GM19455 (cell line): Measurements from ENCODE around the gene PSG4.
"Not testable (repeated sequence)": the region's sequence is repeated elsewhere in the genome, so short reads cannot be mapped to it uniquely, and the experiment has no call there.

Experiments
- ATAC-seq: cut with Tn5 transposase; IDR thresholded peaks from one replicate; pipeline ENCODE4 v1.9.1; 2021; ENCODE audit not compliant: unreplicated experiment

Gene PSG4

DNA sequence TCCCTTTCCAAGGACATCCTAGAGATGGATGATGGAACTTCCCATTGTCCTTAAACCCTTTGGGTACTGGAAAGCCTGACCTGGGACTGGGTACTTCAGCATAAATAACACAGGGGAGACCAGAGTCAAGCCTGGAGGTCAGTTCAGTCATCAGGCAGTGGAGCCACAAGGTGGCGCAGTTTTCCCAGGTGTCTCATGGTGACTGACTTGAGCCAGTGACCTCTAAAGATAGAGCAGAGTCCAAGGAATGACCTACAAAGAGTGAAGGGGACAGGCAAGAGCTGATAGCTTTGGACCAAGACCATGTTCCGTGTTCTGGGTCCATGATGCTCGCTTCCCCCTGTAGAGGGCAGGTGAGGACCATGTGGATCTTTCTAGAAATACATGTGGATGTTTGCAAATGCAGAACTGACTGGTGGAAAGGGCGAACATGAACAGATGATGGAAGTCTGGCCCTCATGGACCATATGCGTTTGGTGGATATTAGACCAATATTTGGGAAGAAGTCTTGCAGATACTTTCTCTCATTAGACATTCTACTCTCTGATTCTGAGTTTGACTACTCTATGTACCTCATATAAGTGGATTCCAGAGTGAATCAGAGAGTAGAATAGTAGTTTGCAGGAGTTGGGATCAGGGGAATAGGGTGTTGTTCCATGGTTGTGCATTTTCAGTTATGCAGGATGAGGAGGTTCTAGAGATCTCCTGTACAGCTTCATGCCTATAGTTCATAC is 6.6 kb downstream of the PSG4 start:
- not testable (repeated sequence) for ATAC-seq

GRCh38 chr19:43197666-43198397 is 7.6 kb downstream of the PSG4 start:
- ATAC-seq = not testable (repeated sequence)

- not testable (repeated sequence) for ATAC-seq
Measured at GRCh38 chr19:43194397-43194796, 11.0 kb downstream of the PSG4 start.

- ATAC-seq = not testable (repeated sequence)
Measured at GRCh38 chr19:43192381-43193155, 12.9 kb downstream of the PSG4 start.

GRCh38 chr19:43188092-43188491 is 17.3 kb downstream of the PSG4 start:
- ATAC-seq = not testable (repeated sequence)

GRCh38 chr19:43186311-43186935 is 19.0 kb downstream of the PSG4 start, which contains the start of gene PSG5:
Gene PSG5, minus strand, starts transcription at chr19:43186536. Its CDS starts 131 bp downstream, at chr19:43186405.
- ATAC-seq = not testable (repeated sequence)

DNA sequence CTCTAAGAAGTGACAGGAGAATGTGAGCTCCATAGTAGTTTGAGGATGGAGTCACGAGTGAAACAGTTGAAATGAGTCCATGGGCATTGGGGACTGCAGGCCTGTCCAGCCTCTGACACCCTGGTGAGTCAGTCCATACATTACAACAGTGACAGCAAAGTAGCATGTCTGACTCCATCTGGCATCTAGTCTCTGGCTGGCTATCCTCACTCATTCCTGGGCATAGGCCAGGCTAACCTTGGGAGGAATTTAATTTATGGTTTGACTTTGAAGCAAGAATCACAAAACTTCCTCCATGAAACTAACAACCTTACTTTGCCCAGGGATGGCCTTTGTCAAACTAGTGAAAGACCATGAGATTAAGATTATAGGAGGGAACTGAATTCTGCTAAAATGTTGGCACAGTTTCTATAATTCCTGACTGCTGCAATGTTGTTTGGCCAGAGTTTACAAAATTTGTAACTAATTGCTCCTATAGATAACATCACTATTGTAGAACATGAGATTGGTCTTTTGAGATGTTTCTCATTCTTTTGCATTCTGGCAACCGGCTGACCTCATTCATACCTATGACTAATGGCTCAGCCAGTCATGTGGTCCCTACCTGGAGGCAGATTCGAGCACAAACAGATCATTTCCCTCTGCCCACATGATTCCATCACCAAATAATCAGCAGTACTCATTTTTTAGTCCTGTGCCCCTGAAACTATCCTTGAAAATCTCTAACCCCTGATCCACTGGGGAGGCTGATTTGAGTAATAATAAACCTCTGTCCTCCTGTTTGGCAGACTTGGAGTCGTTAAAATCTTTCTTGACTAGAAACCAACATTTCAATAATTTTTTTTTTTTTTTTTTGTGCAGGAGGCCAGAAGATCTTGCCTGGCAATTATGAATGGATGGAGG is 23.3 kb downstream of the PSG4 start:
- ATAC-seq = not testable (repeated sequence)

- not testable (repeated sequence) for ATAC-seq
Measured at GRCh38 chr19:43179569-43180147, 25.8 kb downstream of the PSG4 start.

- not testable (repeated sequence) for ATAC-seq
Measured at GRCh38 chr19:43178577-43178976, 26.9 kb downstream of the PSG4 start.

DNA sequence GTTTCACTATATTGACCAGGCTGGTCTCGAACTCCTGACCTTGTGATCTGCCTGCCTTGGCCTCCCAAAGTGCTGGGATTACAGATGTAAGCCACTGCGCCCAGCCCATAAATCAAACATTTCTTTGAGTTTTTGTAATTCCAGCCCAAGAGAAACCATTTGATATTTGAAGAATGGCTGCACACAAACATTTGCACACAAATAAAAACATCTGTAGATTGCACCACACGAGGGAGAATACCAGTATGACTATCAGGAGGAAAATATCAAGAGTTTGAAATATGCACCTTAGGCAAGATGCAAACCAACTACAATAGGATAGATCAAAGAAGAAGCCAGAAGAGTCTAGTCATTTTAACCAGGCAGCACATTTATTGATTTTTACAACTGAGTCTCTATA is 39.5 kb downstream of the PSG4 start:
- ATAC-seq = not testable (repeated sequence)

- ATAC-seq = not testable (repeated sequence)
Measured at GRCh38 chr19:43163135-43163534, 42.3 kb downstream of the PSG4 start.

- ATAC-seq = not testable (repeated sequence)
Measured at GRCh38 chr19:43162261-43162660, 43.2 kb downstream of the PSG4 start.

DNA sequence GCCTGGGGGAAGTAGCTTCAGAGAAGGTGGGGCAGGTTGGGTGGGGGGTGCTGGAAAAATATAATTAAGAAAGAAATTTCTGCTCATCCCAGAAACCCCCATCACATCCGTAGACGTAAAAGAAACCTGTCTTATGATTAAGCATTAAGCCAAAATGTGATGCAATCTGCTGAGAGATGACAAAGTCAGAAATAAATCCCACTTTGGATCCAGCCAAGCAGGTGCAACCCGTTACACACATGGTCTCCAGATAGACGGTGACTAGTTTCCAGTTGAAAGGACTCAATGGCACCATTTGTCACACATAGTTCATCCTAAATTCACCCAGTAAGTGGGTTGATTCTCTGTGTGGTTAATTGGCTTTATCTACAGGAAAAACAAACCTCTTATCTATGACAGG is 53.2 kb downstream of the PSG4 start:
- no peak for ATAC-seq

GRCh38 chr19:43149788-43150187 is 55.6 kb downstream of the PSG4 start:
- not testable (repeated sequence) for ATAC-seq

GRCh38 chr19:43148233-43148632 is 57.2 kb downstream of the PSG4 start:
- no peak for ATAC-seq
